Breast epithelium (tissue), 4 donors: ENCODE results near the gene BHLHA9. TPM values are rescaled to one million over a fixed set of nuclear protein-coding genes. Genes with fewer than 3 reads are reported as not detected.
A peak's percentile ranks its signal among the peaks of the same experiment; 100 is the strongest.
"Not testable (repeated sequence)": the region's sequence is repeated elsewhere in the genome, so short reads cannot be mapped to it uniquely, and the experiment has no call there.

ENCODE experiments used
- DNase-seq, 2 donors: peaks; one replicate each; pipeline ENCODE4 v3.0.0-alpha.2; 2019; ENCODE audit warnings: low spot score in 2 of 2
- H3K27ac ChIP-seq, 2 donors: fragments of 200-600 bp; sonication (generic) in 1 of 2; one replicate each; pipeline ENCODE4 v1.5.1; 2016 to 2019; ENCODE audit warnings: mild to moderate bottlenecking in 1 of 2
- H3K27me3 ChIP-seq, 2 donors: fragments of 200-600 bp; sonication (generic) in 1 of 2; one replicate each; pipeline versions ENCODE4 v1.5.1 to v1.6.0; 2017 to 2019; ENCODE audit warnings: control low read depth in 1 of 2, mild to moderate bottlenecking in 1 of 2
- H3K36me3 ChIP-seq: fragments of 200-600 bp; one replicate; pipeline ENCODE4 v1.5.1; 2019
- H3K4me1 ChIP-seq, 2 donors: fragments of 200-600 bp; sonication (generic); one replicate each; pipeline ENCODE4 v1.5.1; 2016 to 2019; ENCODE audit warnings: control low read depth in 1 of 2
- H3K4me3 ChIP-seq, 3 donors: fragments of 200-600 bp; sonication (generic); 1 replicate in 2 of 3; 2 replicates in 1 of 3; pipeline ENCODE4 v1.5.1; 2016 to 2019; ENCODE audit warnings: mild to moderate bottlenecking in 3 of 3, moderate library complexity in 2 of 3
- H3K9me3 ChIP-seq, 2 donors: fragments of 200-600 bp; sonication (generic) in 1 of 2; one replicate each; pipeline ENCODE4 v1.5.1; 2016 to 2019; ENCODE audit warnings: control low read depth in 1 of 2
- POLR2A ChIP-seq: fragments of 450-650 bp; IDR thresholded peaks from one replicate; pipeline ENCODE4 v1.6.1; 2016; ENCODE audit warnings: antibody characterized with exemption, mild to moderate bottlenecking, moderate library complexity
- POLR2AphosphoS5 ChIP-seq, 3 donors: sonication (generic); formaldehyde crosslinking; IDR thresholded peaks; one replicate each; pipeline ENCODE4 v1.6.1; 2017; ENCODE audit warnings: antibody characterized with exemption in 3 of 3
- intact Hi-C: fragments of 100-400 bp; cut with DNase I; formaldehyde crosslinking; loops from one replicate; pipeline ENCODE4 v1.15.1; 2023; ENCODE audit warnings: low total_unique reads
- total RNA-seq, 3 donors: library from RNA; depleted of rRNA; stranded (reverse); fragments of >200 nt; gene quantifications; one replicate each; pipeline ENCODE4 v1.1.0, GENCODE V29; 2016
- TF ChIP-seq, protein P1 (sequence below), 3 donors: fragments of 450-650 bp; IDR thresholded peaks; one replicate each; pipeline ENCODE4 v1.5.1; 2016 to 2017; ENCODE audit warnings: antibody characterized with exemption in 3 of 3, mild to moderate bottlenecking in 3 of 3, moderate library complexity in 3 of 3

Gene BHLHA9
- total RNA-seq, 3 donors from 2014 or later = not detected

DNA sequence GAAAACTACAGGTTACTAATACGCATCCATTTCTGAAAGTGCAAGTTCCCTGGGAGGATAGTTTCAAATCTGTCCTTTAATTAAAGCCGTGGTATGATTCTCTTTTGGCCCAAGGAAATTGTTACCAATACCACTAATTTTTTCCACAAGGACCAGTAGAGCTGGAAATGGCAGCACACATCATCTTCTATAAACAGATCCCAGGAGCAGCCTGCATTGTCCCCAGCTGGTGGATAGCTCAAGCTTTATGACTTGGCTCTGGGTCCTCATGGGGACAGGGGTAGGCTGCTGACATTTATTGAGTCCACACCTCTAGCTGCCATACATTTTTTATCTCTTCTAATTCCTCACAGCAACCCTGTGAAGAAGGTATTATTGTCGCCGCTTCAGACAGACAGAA lies 35.8 kb upstream of the BHLHA9 start:
- Histone ChIP-seq H3K9me3 (no peaks in the 10 kb centered on the region), H3K4me1 (peaks cover 0 to 6% of the 10 kb centered on the region in 2 donors), H3K4me3 (no peak overlapping the region), H3K27me3 (peaks cover 0 to 26% of the 10 kb centered on the region in 2 donors), H3K36me3 (no peaks in the 10 kb centered on the region), H3K27ac (no peak overlapping the region)
- intact Hi-C loops = no loop called here
- DNase-seq = no peak
- TF ChIP-seq POLR2AphosphoS5 (IDR thresholded peaks at IDR 0.05) (no peak), POLR2A (no peak)
- TF ChIP-seq, protein P1, sequence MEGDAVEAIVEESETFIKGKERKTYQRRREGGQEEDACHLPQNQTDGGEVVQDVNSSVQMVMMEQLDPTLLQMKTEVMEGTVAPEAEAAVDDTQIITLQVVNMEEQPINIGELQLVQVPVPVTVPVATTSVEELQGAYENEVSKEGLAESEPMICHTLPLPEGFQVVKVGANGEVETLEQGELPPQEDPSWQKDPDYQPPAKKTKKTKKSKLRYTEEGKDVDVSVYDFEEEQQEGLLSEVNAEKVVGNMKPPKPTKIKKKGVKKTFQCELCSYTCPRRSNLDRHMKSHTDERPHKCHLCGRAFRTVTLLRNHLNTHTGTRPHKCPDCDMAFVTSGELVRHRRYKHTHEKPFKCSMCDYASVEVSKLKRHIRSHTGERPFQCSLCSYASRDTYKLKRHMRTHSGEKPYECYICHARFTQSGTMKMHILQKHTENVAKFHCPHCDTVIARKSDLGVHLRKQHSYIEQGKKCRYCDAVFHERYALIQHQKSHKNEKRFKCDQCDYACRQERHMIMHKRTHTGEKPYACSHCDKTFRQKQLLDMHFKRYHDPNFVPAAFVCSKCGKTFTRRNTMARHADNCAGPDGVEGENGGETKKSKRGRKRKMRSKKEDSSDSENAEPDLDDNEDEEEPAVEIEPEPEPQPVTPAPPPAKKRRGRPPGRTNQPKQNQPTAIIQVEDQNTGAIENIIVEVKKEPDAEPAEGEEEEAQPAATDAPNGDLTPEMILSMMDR (IDR thresholded peaks at IDR 0.05) = no peak

- intact Hi-C loops = no loop called here
- H3K27ac ChIP-seq = no peak overlapping the region
- TF ChIP-seq POLR2AphosphoS5 (IDR thresholded peaks at IDR 0.05) = no peak
- TF ChIP-seq POLR2A = no peak
- TF ChIP-seq, protein P1 (IDR thresholded peaks at IDR 0.05) = no peak
Observed at GRCh38 chr17:1237471-1237870, 32.8 kb upstream of the BHLHA9 start.

GRCh38 chr17:1239210-1239609 lies 31.0 kb upstream of the BHLHA9 start:
- Histone ChIP-seq H3K4me3 (no peak overlapping the region), H3K9me3 (no peaks in the 10 kb centered on the region), H3K4me1 (no peaks in the 10 kb centered on the region), H3K27me3 (no peaks in the 10 kb centered on the region), H3K27ac (no peak overlapping the region), H3K36me3 (no peaks in the 10 kb centered on the region)
- intact Hi-C loops = no loop called here
- no peak for DNase-seq
- no peak for TF ChIP-seq POLR2A

More at GRCh38 chr17:1237471-1237870, 32.8 kb upstream of the BHLHA9 start:
- Histone ChIP-seq H3K9me3 (no peaks in the 10 kb centered on the region), H3K4me1 (no peaks in the 10 kb centered on the region), H3K4me3 (no peak overlapping the region), H3K36me3 (no peaks in the 10 kb centered on the region), H3K27me3 (peaks cover 0 to 2% of the 10 kb centered on the region in 2 donors)
- DNase-seq = no peak

DNA sequence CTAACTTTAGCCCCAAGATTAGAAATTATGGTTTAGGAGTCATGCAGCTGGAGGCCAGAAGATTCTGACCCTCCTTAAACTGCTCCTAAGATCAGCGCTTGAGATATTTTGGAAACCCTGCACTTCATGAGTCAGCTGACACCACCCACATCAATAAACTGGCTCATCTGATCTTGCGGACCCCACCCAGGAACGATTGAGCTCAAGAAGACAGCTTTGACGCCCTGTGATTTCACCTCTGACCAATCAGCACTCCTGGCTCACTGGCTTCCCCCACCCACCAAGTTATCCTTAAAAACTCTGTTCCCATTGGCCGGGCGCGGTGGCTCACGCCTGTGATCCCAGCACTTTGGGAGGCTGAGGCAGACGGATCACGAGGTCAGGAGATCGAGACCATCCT lies 29.8 kb upstream of the BHLHA9 start:
- H3K27me3 ChIP-seq, H3K36me3 ChIP-seq, DNase-seq, H3K4me1 ChIP-seq, H3K27ac ChIP-seq, H3K9me3 ChIP-seq, intact Hi-C loops, H3K4me3 ChIP-seq: not testable (repeated sequence)

DNA sequence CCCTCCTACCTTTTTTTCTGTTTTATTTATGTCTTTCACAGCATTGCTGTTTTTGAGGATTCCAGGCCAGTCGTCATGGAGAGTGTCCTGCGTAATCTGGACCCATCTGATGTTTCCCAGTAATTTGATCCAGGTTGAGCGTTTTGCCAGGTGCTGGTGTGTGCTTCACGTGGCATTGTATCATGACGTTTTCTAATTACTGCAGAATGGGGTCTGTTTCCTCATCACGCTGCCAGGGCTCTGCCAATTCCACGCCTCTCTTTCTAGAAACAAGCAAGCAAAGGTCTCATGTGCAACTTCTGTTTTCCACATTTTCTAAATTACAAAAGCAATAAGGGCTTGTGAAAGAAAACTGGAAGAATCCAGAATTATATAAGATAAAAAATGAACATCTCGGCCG lies 28.3 kb upstream of the BHLHA9 start:
- TF ChIP-seq POLR2A (no peak), POLR2AphosphoS5 (IDR thresholded peaks at IDR 0.05) (peak; percentile 29 to 51 (median 40))

DNA sequence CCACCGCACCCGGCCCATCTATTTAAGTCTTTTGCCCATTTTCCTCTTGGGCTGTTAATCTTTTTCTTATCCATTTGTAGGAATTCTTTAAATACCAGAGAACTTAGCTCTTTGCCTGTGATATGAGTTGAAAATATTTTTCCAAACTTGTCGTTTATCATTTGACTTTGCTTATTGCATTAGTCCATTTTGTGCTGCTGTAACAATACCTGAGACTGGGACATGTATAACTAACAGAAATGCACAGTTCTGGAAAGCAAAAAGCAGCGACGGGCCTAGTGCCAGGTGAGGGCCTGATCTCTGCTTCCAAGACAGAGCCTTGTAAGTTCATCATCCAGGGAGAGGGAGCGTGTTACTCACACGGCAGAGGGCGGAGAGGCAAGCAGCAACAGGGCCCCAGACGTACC lies 25.6 kb upstream of the BHLHA9 start:
- Histone ChIP-seq H3K27me3 (no peaks in the 10 kb centered on the region), H3K4me3 (no peak overlapping the region), H3K9me3 (no peaks in the 10 kb centered on the region), H3K36me3 (no peaks in the 10 kb centered on the region), H3K27ac (no peak overlapping the region), H3K4me1 (no peaks in the 10 kb centered on the region)
- intact Hi-C loops = no loop called here
- DNase-seq = no peak
- no peak for TF ChIP-seq POLR2AphosphoS5 (IDR thresholded peaks at IDR 0.05)
- no peak for TF ChIP-seq POLR2A

More for the DNA sequence above, 28.3 kb upstream of the BHLHA9 start:
- Histone ChIP-seq H3K27me3 (no peaks in the 10 kb centered on the region), H3K27ac (no peak overlapping the region), H3K4me1 (no peaks in the 10 kb centered on the region), H3K4me3 (no peak overlapping the region), H3K9me3 (no peaks in the 10 kb centered on the region), H3K36me3 (no peaks in the 10 kb centered on the region)
- peak in 1 of 2 donors; percentile 29 for DNase-seq
- intact Hi-C loops = no loop called here

GRCh38 chr17:1251866-1252608 lies 18.2 kb upstream of the BHLHA9 start:
- no peak overlapping the region for H3K27ac ChIP-seq
- no peak for TF ChIP-seq POLR2AphosphoS5 (IDR thresholded peaks at IDR 0.05)
- TF ChIP-seq, protein P1 (IDR thresholded peaks at IDR 0.05) = no peak
- no peak for TF ChIP-seq POLR2A
- no peaks in the 10 kb centered on the region for H3K36me3 ChIP-seq
- no peaks in the 10 kb centered on the region for H3K9me3 ChIP-seq
- intact Hi-C loops = no loop called here
- no peak for DNase-seq
- no peak overlapping the region for H3K4me3 ChIP-seq
- no peaks in the 10 kb centered on the region for H3K4me1 ChIP-seq
- no peaks in the 10 kb centered on the region for H3K27me3 ChIP-seq
